GM10847 (cell line): ENCODE data around the gene RTBDN.

ENCODE experiments used
- POLR2A ChIP-seq: IDR thresholded peaks from 2 replicates; pipeline ENCODE4 v1.6.1; 2011; ENCODE audit not compliant: insufficient read length; ENCODE audit errors: extremely low read depth

RTBDN gene

DNA sequence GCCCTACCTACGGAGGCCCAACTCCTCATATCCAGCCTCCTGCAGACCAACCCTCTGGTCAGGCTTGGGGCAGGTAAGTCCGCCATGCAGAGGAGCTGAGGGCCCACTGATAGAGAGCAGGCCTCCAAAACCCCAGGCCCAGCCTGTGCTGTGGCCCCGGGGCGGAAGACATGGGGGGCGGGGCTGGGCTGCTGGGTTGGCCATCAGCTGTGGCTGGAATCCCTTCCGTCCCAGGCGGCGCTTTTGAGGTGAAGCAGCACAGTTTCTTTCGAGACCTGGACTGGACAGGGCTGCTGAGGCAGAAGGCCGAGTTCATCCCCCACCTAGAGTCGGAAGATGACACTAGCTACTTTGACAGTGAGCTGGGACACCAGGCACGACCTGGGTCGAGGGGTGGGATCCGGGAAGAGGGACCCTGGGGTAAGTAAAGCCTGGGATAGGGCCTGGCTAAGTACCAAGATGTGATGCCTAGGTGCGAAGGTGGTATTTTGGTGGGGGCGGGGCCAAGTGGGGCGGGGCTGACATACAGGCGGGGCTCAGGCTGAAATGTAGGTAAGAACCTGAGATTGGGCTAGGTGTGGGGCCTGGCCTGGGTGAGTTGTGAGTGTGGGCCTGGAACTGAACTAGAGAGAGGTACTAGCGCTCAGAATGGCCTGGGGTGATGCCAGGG lies 31.5 kb upstream of the RTBDN start:
- TF ChIP-seq POLR2A = no peak

DNA sequence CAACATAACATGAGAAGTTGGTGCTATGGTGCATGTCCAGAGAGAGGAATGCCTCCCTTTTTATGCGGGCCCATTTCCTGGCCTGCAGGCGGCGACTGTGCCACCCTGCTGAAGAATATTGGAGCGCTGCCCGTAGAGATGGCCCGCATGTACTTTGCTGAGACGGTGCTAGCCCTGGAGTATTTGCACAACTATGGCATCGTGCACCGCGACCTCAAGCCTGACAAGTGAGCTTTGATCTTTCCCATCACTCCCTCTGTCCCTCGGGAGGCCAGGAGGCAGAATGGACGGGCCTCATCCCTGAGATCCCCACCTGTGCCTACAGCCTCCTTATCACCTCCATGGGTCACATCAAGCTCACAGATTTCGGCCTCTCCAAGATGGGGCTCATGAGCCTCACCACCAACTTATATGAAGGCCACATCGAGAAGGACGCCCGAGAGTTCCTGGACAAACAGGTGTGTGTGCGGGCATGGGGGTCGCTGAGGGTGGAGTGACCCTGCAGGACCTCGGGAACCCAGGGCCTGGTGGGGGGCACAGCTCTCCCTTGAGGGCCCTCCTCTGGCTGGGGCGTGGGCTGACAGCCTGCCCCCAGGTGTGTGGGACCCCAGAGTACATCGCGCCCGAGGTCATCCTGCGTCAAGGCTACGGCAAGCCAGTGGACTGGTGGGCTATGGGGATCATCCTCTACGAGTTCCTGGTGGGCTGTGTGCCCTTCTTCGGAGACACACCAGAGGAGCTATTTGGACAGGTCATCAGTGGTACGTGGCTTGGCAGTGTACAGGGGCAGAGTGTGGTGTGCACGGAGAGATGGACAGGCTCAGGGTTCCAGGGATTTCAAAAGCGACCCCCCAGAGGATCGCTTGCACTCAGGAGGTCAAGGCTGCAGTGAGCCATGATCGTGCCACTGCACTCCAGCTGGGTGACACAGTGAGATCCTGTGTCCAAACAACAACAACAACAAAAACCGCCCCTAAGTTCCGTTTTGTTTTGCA lies 30.6 kb upstream of the RTBDN start:
- no peak for TF ChIP-seq POLR2A

DNA sequence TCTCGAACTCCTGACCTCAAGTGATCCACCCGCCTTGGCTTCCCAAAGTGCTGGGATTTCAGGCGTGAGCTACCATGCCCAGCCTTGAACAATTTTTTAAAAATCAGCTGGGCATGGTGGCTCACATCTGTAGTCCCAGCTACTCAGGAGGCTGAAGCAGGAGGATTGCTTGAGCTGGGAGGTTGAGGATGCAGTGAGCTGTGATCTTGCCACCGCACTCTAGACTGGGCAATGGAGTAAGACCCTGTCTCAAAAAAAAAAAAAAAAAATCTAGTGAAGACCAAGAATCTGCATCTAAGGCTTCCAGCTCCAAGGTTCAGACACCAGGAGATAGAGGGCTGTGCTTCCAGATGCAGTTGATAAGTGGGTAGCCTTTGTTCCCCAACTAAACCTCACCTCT lies 29.8 kb upstream of the RTBDN start:
- TF ChIP-seq POLR2A = no peak

DNA sequence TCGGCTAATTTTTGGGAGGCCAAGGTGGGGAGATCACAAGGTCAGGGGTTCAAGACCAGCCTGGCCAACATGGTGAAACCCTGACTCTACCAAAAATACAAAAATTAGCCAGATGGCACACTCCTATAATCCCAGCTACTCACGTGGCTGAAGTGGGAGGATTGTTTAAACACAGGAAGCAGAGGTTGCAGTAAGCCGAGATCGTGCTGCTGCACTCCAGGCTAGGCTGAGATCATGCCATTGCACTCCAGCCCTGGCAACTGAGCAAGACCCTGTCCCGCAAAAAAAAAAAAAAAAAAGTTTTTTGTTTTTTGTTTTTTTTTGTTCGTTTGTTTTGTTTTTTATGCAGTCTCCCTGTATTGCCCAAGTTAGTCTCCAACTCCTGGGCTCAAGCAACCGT lies 25.2 kb upstream of the RTBDN start:
- no peak for TF ChIP-seq POLR2A

DNA sequence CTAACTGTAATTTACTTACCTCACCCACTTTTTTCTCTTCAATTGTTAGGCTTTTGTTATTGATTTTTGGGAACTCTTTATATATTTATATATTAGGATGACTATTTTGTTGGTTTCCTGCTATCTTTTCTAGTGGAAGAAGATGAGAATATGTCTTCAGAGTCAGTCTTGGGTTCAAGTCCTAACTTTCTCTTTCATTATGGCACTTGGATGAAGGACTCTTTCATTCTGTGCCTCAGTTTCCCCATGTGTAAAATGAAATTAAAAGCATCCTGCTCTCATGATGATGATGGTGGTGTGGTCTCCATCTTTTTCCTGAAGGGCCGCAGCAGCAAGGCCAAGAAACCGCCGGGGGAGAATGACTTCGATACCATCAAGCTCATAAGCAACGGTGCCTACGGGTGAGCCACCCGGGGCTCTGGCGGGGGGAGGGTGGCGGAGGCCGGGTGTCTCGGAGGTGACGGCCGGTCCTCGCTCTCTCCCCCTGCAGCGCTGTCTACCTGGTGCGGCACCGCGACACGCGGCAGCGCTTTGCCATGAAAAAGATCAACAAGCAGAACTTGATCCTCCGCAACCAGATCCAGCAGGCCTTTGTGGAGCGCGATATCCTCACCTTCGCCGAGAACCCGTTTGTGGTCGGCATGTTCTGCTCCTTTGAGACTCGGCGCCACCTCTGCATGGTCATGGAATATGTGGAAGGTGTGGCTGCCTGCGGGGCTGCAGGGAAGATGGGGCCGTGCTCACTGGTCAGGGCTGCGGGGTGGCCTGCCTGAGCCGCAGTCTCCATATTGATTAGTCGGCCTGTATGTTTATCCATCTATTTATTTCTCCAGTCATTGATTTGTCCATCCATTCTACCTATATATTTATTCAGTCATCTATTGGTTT lies 23.9 kb upstream of the RTBDN start:
- TF ChIP-seq POLR2A = no peak

DNA sequence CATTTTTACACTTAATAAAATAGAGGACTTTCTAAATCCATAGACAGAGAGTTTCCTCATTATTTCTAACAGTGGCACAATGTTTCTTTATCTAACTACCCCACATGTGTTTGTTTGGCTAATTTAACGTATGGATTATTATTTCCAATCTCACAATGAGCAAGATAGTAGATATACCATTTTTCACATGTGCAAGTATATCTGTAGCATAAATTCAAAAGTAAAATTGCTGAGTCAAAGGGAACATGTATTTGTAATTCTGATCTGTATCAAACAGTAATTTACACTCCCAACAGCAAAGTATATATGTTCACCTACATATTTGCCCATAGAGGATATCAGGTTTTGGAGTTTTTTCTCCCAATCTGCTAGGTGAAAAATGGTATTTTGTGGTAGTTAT lies 22.3 kb upstream of the RTBDN start:
- TF ChIP-seq POLR2A = no peak

DNA sequence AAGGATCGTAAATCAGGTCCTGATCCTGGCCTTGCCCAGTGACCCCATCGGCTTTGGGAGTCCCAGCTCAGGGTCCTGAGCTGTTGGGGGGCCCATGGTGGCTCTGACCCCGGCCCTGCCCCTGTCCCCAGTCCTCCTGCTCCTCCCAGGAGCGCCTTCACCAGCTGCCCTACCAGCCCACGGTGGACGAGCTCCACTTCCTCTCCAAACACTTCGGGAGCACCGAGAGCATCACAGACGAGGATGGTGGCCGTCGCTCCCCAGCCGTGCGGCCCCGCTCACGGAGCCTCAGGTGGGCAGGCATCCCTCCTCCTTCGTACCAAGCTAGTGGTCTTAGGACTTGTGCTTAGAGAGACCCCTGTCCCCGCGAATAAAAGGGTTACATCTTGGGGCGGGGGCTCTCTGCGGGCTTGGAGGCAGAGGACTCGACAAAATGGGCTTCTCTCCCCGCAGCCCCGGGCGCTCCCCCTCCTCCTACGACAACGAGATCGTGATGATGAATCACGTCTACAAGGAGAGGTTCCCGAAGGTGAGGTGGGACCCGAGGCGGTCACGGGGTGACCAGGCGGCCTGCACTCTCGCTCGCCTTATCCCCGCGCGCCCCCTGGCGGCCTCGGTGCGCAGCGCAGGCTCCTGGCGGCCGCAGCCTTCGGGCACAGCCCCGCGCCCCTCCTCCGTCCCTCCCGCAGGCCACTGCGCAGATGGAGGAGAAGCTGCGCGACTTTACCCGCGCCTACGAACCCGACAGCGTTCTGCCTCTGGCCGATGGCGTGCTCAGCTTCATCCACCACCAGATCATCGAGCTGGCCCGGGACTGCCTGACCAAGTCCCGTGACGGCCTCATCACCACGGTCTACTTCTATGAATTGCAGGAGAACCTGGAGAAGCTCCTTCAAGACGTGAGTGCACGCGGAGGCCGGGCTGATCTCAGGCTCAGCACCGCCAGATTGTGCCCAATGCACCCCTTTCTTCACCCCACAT lies 13.1 kb upstream of the RTBDN start:
- TF ChIP-seq POLR2A = no peak

DNA sequence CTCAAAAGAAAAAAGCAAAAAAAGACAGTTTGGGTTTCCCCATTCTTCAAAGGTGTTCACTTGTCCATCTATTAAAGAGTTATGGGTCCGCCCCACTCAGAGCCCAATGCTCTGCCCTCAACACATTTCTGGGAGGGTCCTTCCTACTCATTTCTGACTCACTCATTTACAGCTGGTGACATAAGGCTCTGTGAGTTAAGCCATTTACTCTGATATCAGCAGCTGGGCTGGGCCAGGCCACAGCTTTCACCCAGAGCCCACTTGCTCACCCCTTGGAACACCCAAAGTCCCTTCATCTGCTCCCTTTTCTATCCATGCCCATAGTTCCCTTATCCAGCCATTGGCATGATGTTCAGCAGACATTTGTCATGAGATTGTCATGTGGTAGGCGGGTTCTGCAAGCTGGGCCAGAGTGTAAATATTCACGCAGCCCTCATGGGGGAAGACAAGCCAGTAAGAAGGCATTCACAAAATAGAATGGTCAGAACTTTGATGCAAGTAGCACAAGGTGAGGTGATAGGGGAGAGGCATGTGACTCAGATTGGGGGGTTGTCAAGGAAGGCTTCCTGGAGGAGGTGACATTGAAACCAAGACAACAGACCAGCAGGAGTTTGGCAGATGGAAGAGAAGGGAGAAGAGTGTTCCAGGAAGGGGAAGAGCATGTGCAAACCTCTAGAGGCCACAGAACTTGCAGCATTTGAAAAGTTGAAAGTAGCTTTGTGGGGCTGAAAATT lies 9.8 kb upstream of the RTBDN start:
- no peak for TF ChIP-seq POLR2A

DNA sequence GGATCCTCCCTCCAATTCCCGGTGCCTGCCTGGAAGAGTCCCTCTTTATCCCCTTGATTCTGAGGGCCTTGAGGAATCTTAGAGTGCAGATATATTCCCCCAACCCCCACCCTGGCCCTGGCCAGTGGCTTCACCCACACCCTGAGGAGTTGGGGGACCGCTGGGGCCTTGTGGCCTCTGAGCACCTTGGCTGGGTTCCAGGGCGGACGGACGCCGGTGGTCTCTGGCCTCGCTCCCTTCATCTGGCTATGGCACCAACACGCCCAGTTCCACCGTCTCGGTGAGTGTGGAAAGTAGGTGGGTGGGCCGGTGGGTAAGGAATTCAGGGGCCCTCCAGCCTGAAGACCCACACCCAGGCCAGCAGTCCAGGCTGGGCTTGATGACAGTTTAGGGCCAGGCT lies 8.9 kb upstream of the RTBDN start:
- no peak for TF ChIP-seq POLR2A

DNA sequence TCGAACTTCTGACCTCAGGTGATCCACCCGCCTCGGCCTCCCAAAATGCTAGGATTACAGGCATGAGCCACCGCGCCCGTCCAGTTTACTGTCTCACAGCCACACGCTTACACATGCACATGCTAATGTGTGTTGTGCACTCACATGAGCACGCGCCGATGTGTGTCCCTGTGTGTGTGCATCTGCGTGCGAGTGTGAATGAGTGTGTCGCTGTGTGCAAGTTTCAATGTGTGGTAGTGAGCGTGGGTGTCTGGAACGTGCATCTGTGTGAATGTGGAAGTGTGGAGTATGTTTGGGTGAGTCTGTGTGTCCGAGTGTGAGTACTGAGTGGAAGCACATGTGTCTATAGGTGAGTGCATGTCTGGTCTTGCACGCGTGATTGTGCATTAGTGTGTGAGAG lies 8.1 kb upstream of the RTBDN start:
- TF ChIP-seq POLR2A = no peak

DNA sequence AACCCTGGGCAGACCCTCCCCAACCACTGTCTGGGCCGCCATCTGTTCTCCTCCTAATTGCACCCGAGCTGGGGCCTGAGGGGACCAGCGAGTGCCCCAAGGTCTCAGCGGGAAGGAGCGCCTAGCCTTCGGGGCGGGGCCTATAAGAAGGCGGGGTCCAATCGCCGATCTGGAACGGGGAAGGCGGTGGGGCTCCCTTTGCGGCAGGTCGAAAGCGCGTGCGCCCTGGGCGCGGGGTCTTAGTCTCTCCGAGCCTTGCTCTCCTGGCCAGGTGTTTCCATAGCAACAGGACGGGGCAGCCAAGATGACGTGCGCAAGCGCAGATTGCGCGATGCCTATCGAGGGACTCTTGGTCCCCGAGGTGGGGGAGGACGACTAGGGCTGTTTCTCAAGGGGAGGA lies 6.7 kb upstream of the RTBDN start:
- TF ChIP-seq POLR2A = no peak

DNA sequence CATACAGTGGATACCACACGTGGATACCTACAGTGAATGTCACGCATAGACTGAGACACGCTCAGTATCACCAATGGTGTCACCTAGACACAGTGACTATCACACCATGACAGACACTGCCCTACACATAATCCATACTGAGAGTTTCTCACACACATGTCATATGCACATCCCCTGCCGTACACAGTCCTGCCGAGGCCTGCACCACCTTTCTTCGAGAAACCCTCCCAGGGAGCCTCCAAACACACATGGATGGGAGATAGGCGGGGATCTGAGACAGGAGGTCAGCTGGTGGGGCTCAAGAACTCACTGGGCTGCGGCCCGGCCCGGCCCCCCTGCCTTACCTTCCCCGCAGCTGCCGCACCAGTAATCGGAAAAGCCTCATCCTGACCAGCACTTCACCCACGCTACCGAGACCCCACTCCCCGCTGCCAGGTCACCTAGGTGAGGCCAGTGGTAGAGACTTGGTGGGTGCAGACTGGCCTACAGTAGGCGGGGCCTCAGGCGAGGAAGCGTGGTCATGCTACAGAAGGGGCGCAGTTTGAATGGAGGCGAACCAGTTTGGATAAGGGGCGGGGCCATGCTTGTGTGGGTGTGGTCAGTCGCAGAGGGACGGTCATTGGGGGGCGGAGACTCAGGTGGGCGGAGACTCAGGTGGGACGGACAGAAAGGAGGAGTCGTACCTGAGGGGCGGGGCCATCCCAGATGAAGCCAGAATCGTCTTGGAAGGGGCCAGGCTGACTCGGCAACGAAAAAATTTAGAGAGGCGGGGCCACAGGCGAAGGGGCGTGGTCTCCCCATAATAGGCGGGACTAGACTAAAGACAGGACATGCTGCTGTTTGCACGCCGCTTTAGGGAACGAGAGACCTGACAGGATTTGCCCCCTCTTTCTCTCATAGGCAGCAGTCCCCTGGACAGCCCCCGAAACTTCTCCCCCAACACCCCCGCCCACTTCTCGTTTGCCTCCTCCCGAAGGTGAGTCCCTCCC lies 6.0 kb upstream of the RTBDN start:
- no peak for TF ChIP-seq POLR2A
